Stimulated activated naive CD8-positive, alpha-beta T cell treated with anti-CD3 and anti-CD28 coated beads, Interleukin-15, amount 100 ng/mL, for 72 hours (primary cell): Measurements from ENCODE around the gene GRM8.

Experiments
- ATAC-seq: fragments of 150-1000 bp; cut with Tn5 transposase; 2 replicates; pipeline ENCODE4 v1.10.0; 2021; ENCODE audit warnings: mild to moderate bottlenecking, moderate library complexity
- DNase-seq, 2 donors: peaks; one replicate each; pipeline ENCODE4 v3.0.0; 2021 to 2022
- H3K27ac Mint-ChIP-seq, 2 donors: one replicate each; pipeline ENCODE4 v1.8.0; 2022; ENCODE audit warnings: mild to moderate bottlenecking in 2 of 2, mixed read lengths in 2 of 2, moderate library complexity in 2 of 2
- H3K27me3 Mint-ChIP-seq: one replicate; pipeline ENCODE4 v1.8.0; 2022; ENCODE audit warnings: mixed read lengths
- H3K4me1 Mint-ChIP-seq: one replicate; pipeline ENCODE4 v1.8.0; 2022; ENCODE audit warnings: mild to moderate bottlenecking, mixed read lengths
- H3K4me3 Mint-ChIP-seq, 2 donors: one replicate each; pipeline ENCODE4 v1.8.0; 2022; ENCODE audit warnings: mild to moderate bottlenecking in 2 of 2, mixed read lengths in 2 of 2, moderate library complexity in 1 of 2
- H3K9me3 Mint-ChIP-seq, 2 donors: one replicate each; pipeline ENCODE4 v1.8.0; 2022; ENCODE audit warnings: mixed read lengths in 2 of 2

The GRM8 gene

GRCh38 chr7:126419047-126419446 is 833.7 kb downstream of the GRM8 start:
- Mint-ChIP-seq H3K27me3 (no peaks in the 10 kb centered on the region), H3K4me1 (no peaks in the 10 kb centered on the region), H3K9me3 (no peaks in the 10 kb centered on the region), H3K4me3 (no peak overlapping the region), H3K27ac (no peak overlapping the region)
- DNase-seq: no peak
- no peak for ATAC-seq

- no peaks in the 10 kb centered on the region for H3K27me3 Mint-ChIP-seq
These were observed 840.8 kb downstream of the GRM8 start for GRCh38 chr7:126411821-126412383.

GRCh38 chr7:126411032-126411820 is 841.5 kb downstream of the GRM8 start:
- DNase-seq: no peak
- H3K27ac Mint-ChIP-seq: no peak overlapping the region
- ATAC-seq: no peak
- H3K27me3 Mint-ChIP-seq: no peaks in the 10 kb centered on the region
- H3K9me3 Mint-ChIP-seq: no peaks in the 10 kb centered on the region
- H3K4me3 Mint-ChIP-seq: no peak overlapping the region
- no peaks in the 10 kb centered on the region for H3K4me1 Mint-ChIP-seq

More at GRCh38 chr7:126411821-126412383, 840.8 kb downstream of the GRM8 start:
- Mint-ChIP-seq H3K4me1 (no peaks in the 10 kb centered on the region), H3K27ac (no peak overlapping the region), H3K4me3 (no peak overlapping the region), H3K9me3 (no peaks in the 10 kb centered on the region)
- DNase-seq (no peak), ATAC-seq (no peak)

GRCh38 chr7:126403040-126403439 is 849.7 kb downstream of the GRM8 start:
- no peak overlapping the region for H3K27ac Mint-ChIP-seq

GRCh38 chr7:126401918-126402317 is 850.8 kb downstream of the GRM8 start:
- H3K9me3 Mint-ChIP-seq: peaks cover 0 to 2% of the 10 kb centered on the region in 2 donors
- no peaks in the 10 kb centered on the region for H3K4me1 Mint-ChIP-seq

More at GRCh38 chr7:126403040-126403439, 849.7 kb downstream of the GRM8 start:
- no peaks in the 10 kb centered on the region for H3K27me3 Mint-ChIP-seq
- no peak overlapping the region for H3K4me3 Mint-ChIP-seq
- DNase-seq (no peak), ATAC-seq (no peak)
- H3K4me1 Mint-ChIP-seq: no peaks in the 10 kb centered on the region
- no peaks in the 10 kb centered on the region for H3K9me3 Mint-ChIP-seq

GRCh38 chr7:126398851-126399529 is 853.8 kb downstream of the GRM8 start:
- Mint-ChIP-seq H3K4me3 (no peak overlapping the region), H3K27ac (peak overlapping the region in 1 of 2 donors; percentile 29), H3K4me1 (no peaks in the 10 kb centered on the region), H3K27me3 (no peaks in the 10 kb centered on the region), H3K9me3 (peaks cover 0 to 8% of the 10 kb centered on the region in 2 donors)
- ATAC-seq (no peak), DNase-seq (no peak)

More at GRCh38 chr7:126401918-126402317, 850.8 kb downstream of the GRM8 start:
- no peak for ATAC-seq
- H3K27me3 Mint-ChIP-seq: no peaks in the 10 kb centered on the region
- no peak overlapping the region for H3K4me3 Mint-ChIP-seq
- no peak for DNase-seq
- H3K27ac Mint-ChIP-seq: no peak overlapping the region

- DNase-seq (no peak), ATAC-seq (no peak)
- peaks cover 1 to 9% of the 10 kb centered on the region in 2 donors for H3K9me3 Mint-ChIP-seq
- no peaks in the 10 kb centered on the region for H3K4me1 Mint-ChIP-seq
- no peak overlapping the region for H3K27ac Mint-ChIP-seq
- no peaks in the 10 kb centered on the region for H3K27me3 Mint-ChIP-seq
- H3K4me3 Mint-ChIP-seq: no peak overlapping the region
These were observed 854.5 kb downstream of the GRM8 start for GRCh38 chr7:126398285-126398684.

- Mint-ChIP-seq H3K4me3 (no peak overlapping the region), H3K27me3 (no peaks in the 10 kb centered on the region), H3K4me1 (no peaks in the 10 kb centered on the region), H3K9me3 (peaks cover 7 to 25% of the 10 kb centered on the region in 2 donors), H3K27ac (no peak overlapping the region)
- no peak for ATAC-seq
- DNase-seq: no peak
These were observed 858.3 kb downstream of the GRM8 start for GRCh38 chr7:126394406-126394805.
